ENCODE data around the gene CACNA1H.
A peak's percentile ranks its signal among the peaks of the same experiment; 100 is the strongest.
"Not testable (repeated sequence)": the region's sequence is repeated elsewhere in the genome, so short reads cannot be mapped to it uniquely, and the experiment has no call there.

Gene CACNA1H

GRCh38 chr16:1214719-1215118, 61.8 kb downstream of the CACNA1H start:
- no peak for DNase-seq

- DNase-seq = no peak
These were observed 62.8 kb downstream of the CACNA1H start for GRCh38 chr16:1215574-1216295.

GRCh38 chr16:1216296-1216619, 63.4 kb downstream of the CACNA1H start:
- peak in 1 of 3 experiments; percentile 33 for DNase-seq

- no peak for DNase-seq
These were observed 63.9 kb downstream of the CACNA1H start for GRCh38 chr16:1216681-1217400.

GRCh38 chr16:1217526-1217925, 64.6 kb downstream of the CACNA1H start:
- DNase-seq = no peak

- no peak for DNase-seq
These were observed 65.4 kb downstream of the CACNA1H start for GRCh38 chr16:1218061-1218929.

GRCh38 chr16:1218930-1219611, 66.2 kb downstream of the CACNA1H start:
- no peak for DNase-seq

GRCh38 chr16:1220098-1220728, 67.3 kb downstream of the CACNA1H start:
- DNase-seq = no peak

- DNase-seq = no peak
These were observed 68.1 kb downstream of the CACNA1H start for GRCh38 chr16:1220841-1221627.

- DNase-seq = no peak
These were observed 69.0 kb downstream of the CACNA1H start for GRCh38 chr16:1221628-1222552.

GRCh38 chr16:1222553-1223354, 69.8 kb downstream of the CACNA1H start:
- DNase-seq = no peak

- no peak for DNase-seq
These were observed 70.7 kb downstream of the CACNA1H start for GRCh38 chr16:1223355-1224214.

- DNase-seq = no peak
These were observed 71.7 kb downstream of the CACNA1H start for GRCh38 chr16:1224558-1224957.

- DNase-seq = no peak
These were observed 72.1 kb downstream of the CACNA1H start, which contains the start of gene TPSG1 for GRCh38 chr16:1225051-1225451. Gene TPSG1 (minus strand): TSS chr16:1225268. CDS start chr16:1225252, 16 bp downstream.

- DNase-seq = not testable (repeated sequence)
These were observed 72.9 kb downstream of the CACNA1H start for GRCh38 chr16:1225728-1226311.

- DNase-seq = peak in 1 of 3 experiments; percentile 18
These were observed 73.8 kb downstream of the CACNA1H start for GRCh38 chr16:1226692-1227091.

- DNase-seq = not testable (repeated sequence)
These were observed 75.3 kb downstream of the CACNA1H start for GRCh38 chr16:1228227-1228626.

- DNase-seq = not testable (repeated sequence)
These were observed 76.6 kb downstream of the CACNA1H start for GRCh38 chr16:1229476-1229875.
